WTC11 (cell line): ENCODE results near the gene VAMP1. TPM values are rescaled to one million over a fixed set of nuclear protein-coding genes. Genes with fewer than 3 reads are reported as not detected.
A peak's percentile ranks its signal among the peaks of the same experiment; 100 is the strongest.
"Not testable (repeated sequence)": the region's sequence is repeated elsewhere in the genome, so short reads cannot be mapped to it uniquely, and the experiment has no call there.

Experiments
- ATAC-seq: fragments of 200-7000 bp; cut with Tn5 transposase; 2 replicates; pipeline ENCODE4 v1.10.0; 2021; ENCODE audit warnings: mild to moderate bottlenecking, moderate library complexity
- CTCF ChIA-PET: fragments of 300-600 bp; sonication (Branson Sonifier 250); formaldehyde crosslinking; loops from one replicate; lab custom pipeline; 2021; ENCODE audit warnings: antibody characterized with exemption; lab: Charles Lee
- POLR2A ChIA-PET: fragments of 350-600 bp; sonication (Branson Sonifier 250); formaldehyde crosslinking; loops from one replicate; lab custom pipeline; 2021; ENCODE audit warnings: antibody characterized with exemption; lab: Charles Lee
- DNase-seq: peaks from one replicate; pipeline ENCODE4 v3.0.0; 2021; ENCODE audit warnings: low spot score
- H3K27ac Mint-ChIP-seq: 2 replicates; pipeline ENCODE4 v1.8.0; 2021; ENCODE audit warnings: mixed read lengths
- H3K27me3 Mint-ChIP-seq: 2 replicates; pipeline ENCODE4 v1.8.0; 2021; ENCODE audit warnings: low read depth, mild to moderate bottlenecking, moderate library complexity, mixed read lengths
- H3K36me3 Mint-ChIP-seq: 2 replicates; pipeline ENCODE4 v1.8.0; 2021; ENCODE audit warnings: mixed read lengths
- H3K4me1 Mint-ChIP-seq: 2 replicates; pipeline ENCODE4 v1.8.0; 2022; ENCODE audit warnings: mixed read lengths
- H3K4me3 Mint-ChIP-seq: 2 replicates; pipeline ENCODE4 v1.8.0; 2021; ENCODE audit warnings: mild to moderate bottlenecking, moderate library complexity, mixed read lengths
- H3K9me3 Mint-ChIP-seq: 2 replicates; pipeline ENCODE4 v1.8.0; 2021; ENCODE audit warnings: mixed read lengths
- GTF2I ChIP-seq: fragments of 250-450 bp; sonication (Bioruptor Pico); conservative IDR thresholded peaks from 2 replicates; pipeline ENCODE4 v1.4.0; 2021; ENCODE audit warnings: mild to moderate bottlenecking
- KAT7 ChIP-seq: sonication (generic); formaldehyde crosslinking; IDR thresholded peaks from 2 replicates; pipeline ENCODE4 v1.8.1; 2023; ENCODE audit warnings: missing genetic modification reagents, mild to moderate bottlenecking, borderline replicate concordance
- NFATC4 ChIP-seq: fragments of 250-450 bp; sonication (Bioruptor Pico); IDR thresholded peaks from 2 replicates; pipeline ENCODE4 v1.9.0; 2021; ENCODE audit warnings: mild to moderate bottlenecking
- SOX15 ChIP-seq: fragments of 250-450 bp; sonication (Bioruptor Pico); IDR thresholded peaks from 2 replicates; pipeline ENCODE4 v1.9.0; 2021; ENCODE audit warnings: mild to moderate bottlenecking
- STAT6 ChIP-seq: sonication (generic); formaldehyde crosslinking; conservative IDR thresholded peaks from 2 replicates; pipeline ENCODE4 v1.8.1; 2023; ENCODE audit warnings: mild to moderate bottlenecking, low read depth, missing genetic modification reagents, moderate library complexity
- ZNF121 ChIP-seq: sonication (generic); formaldehyde crosslinking; IDR thresholded peaks from 2 replicates; pipeline ENCODE4 v1.8.0; 2023; ENCODE audit warnings: missing genetic modification reagents
- ZNF425 ChIP-seq: fragments of 250-450 bp; sonication (Bioruptor Pico); conservative IDR thresholded peaks from 2 replicates; pipeline ENCODE4 v1.9.0; 2021; ENCODE audit warnings: mild to moderate bottlenecking
- ZNF671 ChIP-seq: fragments of 250-450 bp; sonication (Bioruptor Pico); IDR thresholded peaks from 2 replicates; pipeline ENCODE4 v1.8.0; 2021; ENCODE audit warnings: mild to moderate bottlenecking
- total RNA-seq: library from RNA; stranded (reverse); gene quantifications from 3 replicates; pipeline ENCODE4 v1.2.3, GENCODE V29; 2021
- TF ChIP-seq, protein P1 (sequence below): fragments of 250-450 bp; sonication (Bioruptor Pico); IDR thresholded peaks from 2 replicates; pipeline ENCODE4 v1.9.0; 2021; ENCODE audit warnings: mild to moderate bottlenecking
- TF ChIP-seq, protein P2 (sequence below): sonication (generic); formaldehyde crosslinking; IDR thresholded peaks from 2 replicates; pipeline ENCODE4 v1.8.1; 2022; ENCODE audit warnings: low read depth, mild to moderate bottlenecking, moderate library complexity, missing genetic modification reagents, borderline replicate concordance

The VAMP1 gene
- total RNA-seq, 1 experiment from 2014 or later = 14.3 TPM

GRCh38 chr12:6469609-6470374 is 685 bp downstream of the VAMP1 start (continued):
- TF ChIP-seq STAT6 (CRISPR knock-in tag) (0 out of 2 replicates have a peak, but pooled peaks have one; percentile 72), ZNF671 (CRISPR knock-in tag) (no peak)
- TF ChIP-seq, protein P1, sequence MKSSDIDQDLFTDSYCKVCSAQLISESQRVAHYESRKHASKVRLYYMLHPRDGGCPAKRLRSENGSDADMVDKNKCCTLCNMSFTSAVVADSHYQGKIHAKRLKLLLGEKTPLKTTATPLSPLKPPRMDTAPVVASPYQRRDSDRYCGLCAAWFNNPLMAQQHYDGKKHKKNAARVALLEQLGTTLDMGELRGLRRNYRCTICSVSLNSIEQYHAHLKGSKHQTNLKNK (CRISPR knock-in tag) = no peak
- TF ChIP-seq, all 79 proteins: peak for 1

GRCh38 chr12:6469092-6469491 is 1.4 kb downstream of the VAMP1 start:
- CTCF ChIA-PET = interaction anchor here (1.7 to 2.2 kb wide), 2 partner anchors 45 to 143 kb away, joined by 5 to 22 read pairs; no protein-coding TSS in a partner anchor
- H3K36me3 Mint-ChIP-seq = peaks cover 31% of the 10 kb centered on the region
- DNase-seq = peak; percentile 0
- no peaks in the 10 kb centered on the region for H3K9me3 Mint-ChIP-seq
- H3K4me3 Mint-ChIP-seq = peak overlapping the region; percentile 68
- H3K27ac Mint-ChIP-seq = no peak overlapping the region
- H3K27me3 Mint-ChIP-seq = peaks cover 16% of the 10 kb centered on the region
- POLR2A ChIA-PET = interaction anchor here (0.6 to 2.4 kb wide), 5 partner anchors 18 to 133 kb away, joined by 3 to 18 read pairs (median 6); partner anchors contain the start of gene TAPBPL
- TF ChIP-seq KAT7 (CRISPR knock-in tag) (no peak), NFATC4 (no peak), ZNF425 (no peak), GTF2I (CRISPR knock-in tag) (no peak), SOX15 (CRISPR knock-in tag) (no peak)
- TF ChIP-seq, all 79 proteins: peak for 0
- peaks cover 27% of the 10 kb centered on the region for H3K4me1 Mint-ChIP-seq
- ATAC-seq = no peak

- Mint-ChIP-seq H3K36me3 (peaks cover 37% of the 10 kb centered on the region), H3K9me3 (no peaks in the 10 kb centered on the region), H3K4me3 (no peak overlapping the region), H3K27me3 (peaks cover 16% of the 10 kb centered on the region), H3K27ac (no peak overlapping the region), H3K4me1 (peaks cover 27% of the 10 kb centered on the region)
- DNase-seq (no peak), ATAC-seq (no peak)
- POLR2A ChIA-PET = no interaction called here
- CTCF ChIA-PET = interaction anchor here (1.5 to 1.7 kb wide), 2 partner anchors 142 to 145 kb away, joined by 3 to 5 read pairs; no protein-coding TSS in a partner anchor
- TF ChIP-seq, protein P2, sequence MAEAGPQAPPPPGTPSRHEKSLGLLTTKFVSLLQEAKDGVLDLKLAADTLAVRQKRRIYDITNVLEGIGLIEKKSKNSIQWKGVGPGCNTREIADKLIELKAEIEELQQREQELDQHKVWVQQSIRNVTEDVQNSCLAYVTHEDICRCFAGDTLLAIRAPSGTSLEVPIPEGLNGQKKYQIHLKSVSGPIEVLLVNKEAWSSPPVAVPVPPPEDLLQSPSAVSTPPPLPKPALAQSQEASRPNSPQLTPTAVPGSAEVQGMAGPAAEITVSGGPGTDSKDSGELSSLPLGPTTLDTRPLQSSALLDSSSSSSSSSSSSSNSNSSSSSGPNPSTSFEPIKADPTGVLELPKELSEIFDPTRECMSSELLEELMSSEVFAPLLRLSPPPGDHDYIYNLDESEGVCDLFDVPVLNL (CRISPR knock-in tag) = no peak
- TF ChIP-seq ZNF121 (CRISPR knock-in tag) = no peak
Observed at GRCh38 chr12:6468283-6468575, 2.2 kb downstream of the VAMP1 start.

- ATAC-seq, POLR2A ChIA-PET, H3K27ac Mint-ChIP-seq, H3K4me3 Mint-ChIP-seq, H3K9me3 Mint-ChIP-seq: not testable (repeated sequence)
- peaks cover 27% of the 10 kb centered on the region for H3K4me1 Mint-ChIP-seq
- peak; percentile 9 for DNase-seq
- peaks cover 16% of the 10 kb centered on the region for H3K27me3 Mint-ChIP-seq
- H3K36me3 Mint-ChIP-seq = peaks cover 38% of the 10 kb centered on the region
- CTCF ChIA-PET = interaction anchor here (1.5 to 1.7 kb wide), 2 partner anchors 142 to 144 kb away, joined by 3 to 5 read pairs; no protein-coding TSS in a partner anchor
Observed at GRCh38 chr12:6467571-6468282, 2.8 kb downstream of the VAMP1 start.

DNA sequence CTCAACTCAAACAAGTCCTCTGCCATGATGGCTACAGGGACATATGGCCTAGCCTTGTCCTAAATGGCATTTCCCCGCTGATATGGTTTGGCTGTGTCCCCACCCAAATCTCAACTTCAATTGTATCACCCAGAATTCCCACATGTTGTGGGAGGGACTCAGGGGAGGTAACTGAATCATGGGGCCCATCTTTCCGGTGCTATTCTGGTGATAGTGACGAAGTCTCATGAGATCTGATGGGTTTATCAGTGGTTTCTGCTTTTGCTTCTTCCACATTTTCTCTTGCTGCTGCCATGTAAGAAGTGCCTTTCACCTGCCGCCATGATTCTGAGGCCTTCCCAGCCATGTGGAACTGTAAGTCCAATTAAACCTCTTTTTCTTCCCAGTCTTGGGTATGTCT is 3.7 kb downstream of the VAMP1 start:
- not testable (repeated sequence) for H3K4me3 Mint-ChIP-seq

More for the DNA sequence above, 3.7 kb downstream of the VAMP1 start:
- H3K9me3 Mint-ChIP-seq, H3K27ac Mint-ChIP-seq, DNase-seq, ATAC-seq, H3K27me3 Mint-ChIP-seq, POLR2A ChIA-PET: not testable (repeated sequence)
- peaks cover 46% of the 10 kb centered on the region for H3K36me3 Mint-ChIP-seq
- H3K4me1 Mint-ChIP-seq = peaks cover 21% of the 10 kb centered on the region
- CTCF ChIA-PET = interaction anchor here (0.6 to 3.2 kb wide), 7 partner anchors 10 to 223 kb away, joined by 3 to 77 read pairs (median 25); partner anchors contain the start of genes CD27, TAPBPL and ZNF384
